Ascending aorta (tissue), 2 donors: ENCODE data around the gene SNTB2. TPM values are rescaled to one million over a fixed set of nuclear protein-coding genes. Genes with fewer than 3 reads are reported as not detected.

ENCODE experiments used
- DNase-seq, 2 donors: peaks; one replicate each; pipeline ENCODE4 v3.0.0-alpha.2; 2019; ENCODE audit warnings: low spot score in 2 of 2
- H3K27ac ChIP-seq, 2 donors: fragments of 200-600 bp; sonication (generic); one replicate each; pipeline ENCODE4 v1.5.1; 2016 to 2017; ENCODE audit warnings: mild to moderate bottlenecking in 1 of 2
- H3K27me3 ChIP-seq: fragments of 200-600 bp; sonication (generic); one replicate; pipeline ENCODE4 v1.5.1; 2017
- H3K36me3 ChIP-seq, 2 donors: fragments of 200-600 bp; sonication (generic); one replicate each; pipeline ENCODE4 v1.5.1; 2016
- H3K4me1 ChIP-seq, 2 donors: fragments of 200-600 bp; sonication (generic); one replicate each; pipeline ENCODE4 v1.5.1; 2016 to 2017; ENCODE audit warnings: mild to moderate bottlenecking in 1 of 2
- H3K4me3 ChIP-seq, 2 donors: fragments of 200-600 bp; sonication (generic); one replicate each; pipeline ENCODE4 v1.5.1; 2016 to 2017; ENCODE audit warnings: mild to moderate bottlenecking in 1 of 2
- H3K9me3 ChIP-seq, 2 donors: fragments of 200-600 bp; sonication (generic); one replicate each; pipeline ENCODE4 v1.5.1; 2016
- intact Hi-C: fragments of 100-400 bp; cut with DNase I; formaldehyde crosslinking; loops from one replicate; pipeline ENCODE4 v1.15.1; 2023
- total RNA-seq: library from RNA; depleted of rRNA; stranded (reverse); fragments of >200 nt; gene quantifications from one replicate; pipeline ENCODE4 v1.1.0, GENCODE V29; 2016
- TF ChIP-seq, protein P1 (sequence below), 3 experiments: fragments of 200-600 bp in 2 of 3; fragments of 450-650 bp in 1 of 3; sonication (generic) in 2 of 3; IDR thresholded peaks; one replicate each; pipeline ENCODE4 v1.5.1; 2016 to 2019; ENCODE audit warnings: antibody characterized with exemption in 3 of 3, mild to moderate bottlenecking in 1 of 3, moderate library complexity in 1 of 3

The SNTB2 gene
- total RNA-seq, 1 donor from 2014 or later: 19.7 TPM

DNA sequence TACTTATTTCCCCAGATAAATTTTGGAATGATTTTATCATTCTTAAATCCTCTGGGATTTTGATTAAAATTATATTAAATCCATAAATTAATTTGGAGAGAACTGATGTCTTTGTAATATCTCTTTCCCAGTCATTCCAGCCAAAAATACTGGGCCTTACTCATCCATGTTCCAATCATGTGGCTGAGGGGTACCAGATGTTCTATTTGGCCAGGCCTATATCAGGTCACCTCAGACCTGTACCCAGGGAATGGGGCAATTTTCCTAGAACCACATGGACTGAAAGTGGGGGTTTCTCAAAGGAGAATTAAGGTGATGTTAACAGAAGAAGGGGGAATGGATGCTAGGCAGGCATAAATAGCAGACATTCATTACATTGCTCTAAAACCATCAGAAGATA lies 7.5 kb downstream of the SNTB2 start:
- Histone ChIP-seq H3K4me1 (peaks cover 6 to 25% of the 10 kb centered on the region in 2 donors), H3K27ac (no peak overlapping the region), H3K36me3 (no peaks in the 10 kb centered on the region), H3K9me3 (no peaks in the 10 kb centered on the region), H3K27me3 (no peaks in the 10 kb centered on the region), H3K4me3 (no peak overlapping the region)
- intact Hi-C loops: no loop called here
- TF ChIP-seq, protein P1, sequence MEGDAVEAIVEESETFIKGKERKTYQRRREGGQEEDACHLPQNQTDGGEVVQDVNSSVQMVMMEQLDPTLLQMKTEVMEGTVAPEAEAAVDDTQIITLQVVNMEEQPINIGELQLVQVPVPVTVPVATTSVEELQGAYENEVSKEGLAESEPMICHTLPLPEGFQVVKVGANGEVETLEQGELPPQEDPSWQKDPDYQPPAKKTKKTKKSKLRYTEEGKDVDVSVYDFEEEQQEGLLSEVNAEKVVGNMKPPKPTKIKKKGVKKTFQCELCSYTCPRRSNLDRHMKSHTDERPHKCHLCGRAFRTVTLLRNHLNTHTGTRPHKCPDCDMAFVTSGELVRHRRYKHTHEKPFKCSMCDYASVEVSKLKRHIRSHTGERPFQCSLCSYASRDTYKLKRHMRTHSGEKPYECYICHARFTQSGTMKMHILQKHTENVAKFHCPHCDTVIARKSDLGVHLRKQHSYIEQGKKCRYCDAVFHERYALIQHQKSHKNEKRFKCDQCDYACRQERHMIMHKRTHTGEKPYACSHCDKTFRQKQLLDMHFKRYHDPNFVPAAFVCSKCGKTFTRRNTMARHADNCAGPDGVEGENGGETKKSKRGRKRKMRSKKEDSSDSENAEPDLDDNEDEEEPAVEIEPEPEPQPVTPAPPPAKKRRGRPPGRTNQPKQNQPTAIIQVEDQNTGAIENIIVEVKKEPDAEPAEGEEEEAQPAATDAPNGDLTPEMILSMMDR (IDR thresholded peaks at IDR 0.05): no peak
- no peak for DNase-seq

DNA sequence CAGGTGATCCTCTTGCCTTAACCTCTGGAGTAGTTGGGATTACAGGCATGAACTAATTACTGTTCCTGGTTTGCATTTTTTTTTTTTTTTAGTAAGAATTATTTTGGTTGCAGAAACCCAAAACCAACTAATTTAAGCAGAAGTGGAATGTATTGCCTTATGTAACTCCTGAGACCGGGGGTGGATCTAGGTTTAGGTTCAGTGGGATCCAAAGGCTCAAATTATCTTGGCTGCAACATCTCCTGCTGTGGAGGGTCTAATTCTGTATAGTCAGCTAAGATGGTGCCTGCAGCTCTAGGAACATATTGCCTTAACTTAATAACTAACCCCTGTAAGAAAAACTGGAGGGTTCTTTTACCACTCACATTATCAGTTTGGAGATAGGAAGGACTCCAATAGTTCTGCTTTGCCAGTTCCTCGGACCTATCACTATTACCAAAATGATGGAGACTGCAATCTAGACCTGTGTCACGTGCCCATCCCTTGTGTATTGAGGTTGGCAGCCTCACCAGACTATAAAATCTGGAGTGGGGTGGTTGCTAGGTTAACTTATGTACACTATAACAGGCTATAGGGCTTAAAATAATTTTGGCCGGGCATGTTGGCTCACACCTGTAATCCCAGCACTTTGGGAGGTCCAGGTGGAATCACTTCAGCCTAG lies 8.5 kb downstream of the SNTB2 start:
- no peak overlapping the region for H3K4me3 ChIP-seq
- no peak overlapping the region for H3K27ac ChIP-seq
- TF ChIP-seq, protein P1 (IDR thresholded peaks at IDR 0.05): no peak
- no peaks in the 10 kb centered on the region for H3K36me3 ChIP-seq
- no peak for DNase-seq
- H3K4me1 ChIP-seq: peaks cover 6 to 20% of the 10 kb centered on the region in 2 donors
- no peaks in the 10 kb centered on the region for H3K27me3 ChIP-seq
- intact Hi-C loops: no loop called here
- H3K9me3 ChIP-seq: no peaks in the 10 kb centered on the region

DNA sequence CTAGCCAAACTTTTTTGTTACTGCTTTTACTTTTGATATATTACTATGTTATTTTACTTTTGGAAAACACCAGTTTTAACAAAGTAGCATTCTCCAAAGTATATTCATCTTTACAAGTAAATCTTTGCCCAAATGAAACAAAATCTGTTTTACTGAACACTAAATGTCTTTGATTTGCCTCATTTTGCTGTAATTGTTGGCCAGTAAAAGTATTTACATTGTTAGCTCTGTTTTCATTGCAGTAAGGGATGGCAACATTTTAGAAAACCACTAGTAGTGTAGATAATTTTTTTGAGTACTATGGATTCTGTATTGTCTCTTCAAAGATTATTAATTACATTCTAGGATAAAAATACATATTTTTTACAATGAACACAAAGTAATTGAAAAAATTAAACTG lies 10.6 kb downstream of the SNTB2 start:
- Histone ChIP-seq H3K27me3 (no peaks in the 10 kb centered on the region), H3K36me3 (no peaks in the 10 kb centered on the region), H3K4me1 (peaks cover 0 to 15% of the 10 kb centered on the region in 2 donors), H3K27ac (no peak overlapping the region), H3K9me3 (no peaks in the 10 kb centered on the region), H3K4me3 (no peak overlapping the region)
- no peak for DNase-seq
- intact Hi-C loops: no loop called here
- TF ChIP-seq, protein P1 (IDR thresholded peaks at IDR 0.05): no peak

GRCh38 chr16:69199382-69199781 lies 12.4 kb downstream of the SNTB2 start:
- peaks cover 0 to 13% of the 10 kb centered on the region in 2 donors for H3K4me1 ChIP-seq
- intact Hi-C loops: no loop called here
- no peak overlapping the region for H3K4me3 ChIP-seq
- no peaks in the 10 kb centered on the region for H3K27me3 ChIP-seq
- no peak for DNase-seq
- H3K36me3 ChIP-seq: no peaks in the 10 kb centered on the region
- TF ChIP-seq, protein P1 (IDR thresholded peaks at IDR 0.05): no peak
- no peaks in the 10 kb centered on the region for H3K9me3 ChIP-seq
- no peak overlapping the region for H3K27ac ChIP-seq

- Histone ChIP-seq H3K4me1 (peaks cover 0 to 15% of the 10 kb centered on the region in 2 donors), H3K36me3 (no peaks in the 10 kb centered on the region), H3K9me3 (no peaks in the 10 kb centered on the region), H3K4me3 (no peak overlapping the region), H3K27ac (no peak overlapping the region), H3K27me3 (no peaks in the 10 kb centered on the region)
- intact Hi-C loops: no loop called here
- DNase-seq: no peak
- TF ChIP-seq, protein P1 (IDR thresholded peaks at IDR 0.05): no peak
These were observed 14.3 kb downstream of the SNTB2 start for GRCh38 chr16:69201291-69201690.

DNA sequence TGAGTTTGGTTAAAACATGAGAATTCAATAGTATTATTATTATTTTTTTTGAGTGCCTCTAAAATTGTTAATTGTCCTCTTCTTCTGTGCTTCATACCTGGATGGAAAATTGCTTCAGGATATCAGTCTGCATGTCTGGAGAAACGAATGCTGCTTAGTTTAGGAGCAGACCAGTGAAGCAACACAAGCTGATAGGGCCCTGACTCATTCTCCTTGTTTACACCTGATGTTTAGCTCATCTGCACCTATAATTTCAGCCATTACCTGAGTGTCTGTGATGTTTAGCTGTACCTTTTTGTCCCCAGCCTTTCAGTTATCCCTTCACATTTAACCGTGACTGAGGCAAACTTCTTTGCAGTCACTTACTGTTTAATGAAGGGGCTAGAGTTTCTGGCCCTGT lies 14.8 kb downstream of the SNTB2 start:
- intact Hi-C loops: no loop called here
- TF ChIP-seq, protein P1 (IDR thresholded peaks at IDR 0.05): no peak
- Histone ChIP-seq H3K27me3 (no peaks in the 10 kb centered on the region), H3K9me3 (no peaks in the 10 kb centered on the region), H3K36me3 (no peaks in the 10 kb centered on the region), H3K27ac (no peak overlapping the region), H3K4me1 (peaks cover 0 to 15% of the 10 kb centered on the region in 2 donors), H3K4me3 (no peak overlapping the region)
- DNase-seq: no peak
